DMS53 (cell line): ENCODE measurements around the gene KIFAP3.
"Not testable (repeated sequence)": the region's sequence is repeated elsewhere in the genome, so short reads cannot be mapped to it uniquely, and the experiment has no call there.

Source experiments
- DNase-seq: peaks from one replicate; lab custom pipeline; 2025; lab: John Stamatoyannopoulos, UW

KIFAP3 gene

GRCh38 chr1:169886931-169887330 is 187.6 kb downstream of the KIFAP3 start:
- DNase-seq = no peak

DNA sequence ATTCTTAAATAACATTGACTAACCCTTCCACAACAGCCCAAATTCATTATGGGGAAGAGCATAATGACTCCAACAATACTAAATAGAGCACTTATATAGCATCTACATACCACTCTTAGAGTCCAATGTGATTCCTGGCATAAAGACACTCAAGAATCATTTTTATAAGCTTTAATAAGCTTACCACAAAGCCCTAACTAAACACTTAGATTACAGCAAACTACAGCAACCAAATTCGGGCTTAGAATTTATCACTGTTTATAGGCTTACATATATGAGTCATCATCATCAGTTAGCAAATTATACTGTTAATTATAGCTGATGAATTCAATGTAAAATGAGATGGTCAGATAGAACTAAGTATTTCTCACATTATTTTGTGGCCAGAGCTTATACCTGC is 188.1 kb downstream of the KIFAP3 start:
- no peak for DNase-seq

DNA sequence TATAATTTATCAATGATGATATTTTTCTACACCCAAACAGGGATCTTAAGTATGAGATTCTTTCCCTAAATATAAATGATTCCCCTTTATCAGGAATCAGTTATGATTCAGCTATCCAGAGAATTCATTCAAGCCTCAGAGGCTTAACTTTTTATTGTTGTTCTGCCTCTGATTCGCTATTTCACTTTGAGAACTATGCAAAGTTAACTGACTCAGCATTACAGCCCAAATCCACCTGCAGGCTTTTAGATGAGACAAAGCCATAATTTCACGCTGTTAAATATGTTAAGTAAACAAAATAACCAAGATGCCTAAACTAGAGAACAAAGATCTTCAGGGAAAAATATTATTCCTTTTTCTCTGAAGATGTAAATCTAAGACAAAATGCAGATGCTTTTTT is 189.3 kb downstream of the KIFAP3 start:
- DNase-seq = no peak

DNA sequence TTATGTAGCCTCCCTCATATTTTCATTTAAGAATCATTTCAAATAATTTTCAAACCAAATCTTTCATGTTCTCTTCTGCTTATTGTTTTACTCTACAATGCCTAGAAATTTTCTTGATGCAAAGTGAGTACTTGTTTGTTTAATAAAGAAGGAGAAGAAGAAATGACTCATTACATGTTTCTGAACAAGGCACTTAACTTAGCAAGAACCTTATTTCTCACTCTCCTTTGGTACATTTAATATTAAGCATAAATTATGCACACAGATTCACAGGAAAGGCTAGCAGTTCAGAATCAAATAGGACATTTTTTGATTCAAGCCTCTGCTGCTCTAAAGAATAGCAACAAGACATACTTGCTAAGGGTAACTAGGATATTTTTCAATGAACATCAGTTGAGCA is 189.9 kb downstream of the KIFAP3 start:
- DNase-seq = no peak

DNA sequence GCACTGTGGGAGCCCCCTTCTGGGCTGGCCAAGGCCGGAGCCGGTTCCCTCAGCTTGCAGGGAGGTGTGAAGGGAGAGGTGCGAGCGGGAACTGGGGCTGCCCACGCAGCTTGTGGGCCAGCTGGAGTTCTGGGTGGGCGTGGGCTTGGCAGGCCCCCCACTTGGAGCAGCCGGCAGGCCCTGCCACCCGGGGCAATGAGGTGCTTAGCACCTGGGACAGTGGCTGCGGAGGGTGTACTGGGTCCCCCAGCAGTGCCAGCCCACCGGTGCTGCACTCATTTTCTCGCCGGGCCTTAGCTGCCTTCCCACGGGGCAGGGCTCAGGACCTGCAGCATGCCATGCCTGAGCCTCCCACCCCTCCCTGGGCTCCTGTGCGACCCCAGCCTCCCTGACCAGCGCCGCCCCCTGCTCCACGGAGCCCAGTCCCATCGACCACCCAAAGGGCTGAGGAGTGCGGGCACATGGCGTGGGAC is 192.4 kb downstream of the KIFAP3 start:
- no peak for DNase-seq

DNA sequence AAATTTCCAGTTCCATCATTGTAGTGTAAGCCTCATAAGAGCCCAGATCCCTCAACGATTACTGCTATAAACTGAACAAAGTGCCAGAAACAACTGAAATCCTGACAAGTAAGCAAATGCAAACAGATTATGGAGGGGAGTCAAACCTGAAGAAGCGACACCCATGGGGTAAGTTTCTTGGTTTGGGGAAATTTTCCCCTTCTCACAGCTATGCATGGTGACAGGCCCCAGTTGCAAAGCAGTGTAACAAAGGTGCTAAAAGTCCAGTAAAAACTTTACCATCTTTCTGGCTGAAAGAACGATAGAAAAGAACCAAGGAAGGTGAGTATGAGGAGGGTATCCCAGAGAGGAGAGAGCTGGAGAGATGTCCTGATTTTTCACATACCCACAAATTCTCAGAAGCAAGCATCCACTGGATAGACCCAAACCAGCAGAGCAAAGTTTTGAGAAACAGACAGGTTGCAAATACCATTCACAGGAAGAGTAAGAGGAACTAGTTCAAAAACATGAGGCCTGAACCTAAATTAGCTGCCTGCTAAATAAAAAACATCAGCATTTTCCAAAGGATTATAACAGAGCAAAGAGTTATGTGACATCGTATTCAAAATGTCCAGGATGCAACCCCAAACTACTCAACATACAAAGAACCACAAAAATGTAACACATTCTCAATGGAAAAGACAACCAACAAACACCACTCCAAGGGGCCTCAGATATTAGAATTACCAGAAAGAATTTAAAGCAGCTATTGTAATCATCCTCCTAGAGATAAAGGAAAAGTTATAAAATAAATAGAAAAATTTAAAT is 195.3 kb downstream of the KIFAP3 start:
- no peak for DNase-seq

DNA sequence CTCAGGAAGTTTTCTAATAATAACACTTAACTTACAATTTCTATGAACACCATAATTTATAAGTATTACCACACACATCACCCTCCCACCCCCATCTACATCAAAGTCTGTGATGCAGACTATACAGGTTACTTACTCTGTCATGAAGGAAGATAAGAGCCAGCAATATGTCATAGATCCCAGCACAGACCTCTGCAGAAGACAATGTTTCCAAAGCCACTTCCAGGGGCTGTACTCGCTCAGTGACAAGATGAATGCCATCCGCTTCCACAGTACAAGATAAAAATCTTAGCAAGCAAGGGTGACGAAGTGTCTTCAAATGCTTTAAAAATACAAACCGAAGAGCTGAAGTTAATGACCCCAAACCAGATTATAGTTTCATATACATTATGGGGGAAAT is 196.0 kb downstream of the KIFAP3 start:
- no peak for DNase-seq

DNA sequence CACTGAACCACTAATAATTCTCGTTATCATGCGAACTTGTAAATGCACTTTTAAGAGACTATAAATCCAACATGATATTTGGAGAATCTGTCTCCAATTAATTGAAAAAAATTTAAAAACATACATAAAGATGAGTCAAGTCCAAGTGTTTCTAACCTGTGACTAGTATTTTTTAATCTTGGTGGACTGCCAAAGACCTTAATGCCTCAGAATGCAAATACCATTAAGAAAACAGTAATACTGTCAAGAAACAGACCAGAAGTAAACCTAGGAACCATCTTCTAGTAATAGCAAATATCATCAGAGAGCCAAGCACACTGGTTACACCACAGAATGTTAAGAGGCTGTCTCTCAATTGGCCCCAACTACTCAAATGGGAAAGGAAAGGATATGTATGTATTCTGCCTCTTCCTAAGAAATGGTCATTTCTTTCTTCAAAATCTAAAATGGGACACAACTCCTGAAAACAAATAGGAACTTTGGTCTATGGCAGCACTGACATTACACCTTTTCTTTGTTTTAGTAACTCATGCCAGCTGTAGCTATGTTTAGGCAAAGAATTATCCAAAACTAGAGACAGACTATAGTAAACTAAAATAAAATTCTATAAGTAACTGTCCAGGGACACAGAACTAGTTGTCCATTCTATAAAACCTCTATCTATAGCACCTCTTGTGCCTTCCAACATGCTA is 196.5 kb downstream of the KIFAP3 start:
- DNase-seq = no peak

DNA sequence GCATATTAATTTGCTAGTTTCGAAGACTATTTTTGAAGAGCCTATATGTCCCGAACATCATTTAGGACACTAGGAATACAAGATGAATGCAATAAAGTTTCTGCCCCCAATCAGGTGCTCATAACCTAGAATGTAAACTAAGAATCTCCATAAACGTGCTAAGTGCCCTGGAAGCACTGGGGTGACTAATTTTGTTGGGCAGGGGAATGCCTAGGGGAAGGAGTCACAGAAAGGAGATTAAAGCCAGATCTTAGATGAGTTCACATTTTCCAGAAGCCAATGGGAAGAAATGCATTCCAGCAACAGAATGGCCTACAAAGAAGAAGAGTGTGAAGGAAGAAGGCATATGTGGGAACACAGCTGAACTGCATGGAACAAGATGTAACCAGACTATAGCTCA is 200.3 kb downstream of the KIFAP3 start:
- DNase-seq = no peak

DNA sequence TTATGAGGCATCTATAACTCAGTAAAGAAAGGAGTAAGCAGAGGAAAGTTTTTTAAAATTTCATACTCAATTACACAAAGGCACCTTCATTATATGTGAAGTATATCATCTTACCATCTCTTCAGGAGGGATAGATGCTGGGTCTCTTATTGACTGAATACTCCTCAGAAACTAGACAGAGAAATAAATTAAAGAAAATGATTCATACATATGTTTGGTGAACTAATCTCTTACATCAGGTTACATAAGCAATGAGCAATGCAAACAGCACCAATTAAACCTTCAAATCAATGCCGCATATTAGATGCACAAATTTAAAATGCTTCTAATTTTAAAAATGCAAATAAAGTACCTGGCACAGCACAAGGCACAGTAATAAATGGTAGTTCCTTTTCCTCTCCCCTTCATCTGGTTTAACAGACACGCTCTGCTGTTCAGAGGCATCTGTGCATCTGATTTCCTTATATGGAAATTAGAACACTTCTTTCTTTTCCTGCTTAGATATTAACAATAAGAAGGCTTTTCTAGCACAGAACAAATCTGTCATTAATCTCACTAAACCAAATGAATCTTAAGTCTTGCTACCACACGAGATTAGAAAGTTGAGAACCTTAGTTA is 200.8 kb downstream of the KIFAP3 start:
- DNase-seq = no peak

GRCh38 chr1:169872906-169873305 is 201.6 kb downstream of the KIFAP3 start:
- DNase-seq = no peak

DNA sequence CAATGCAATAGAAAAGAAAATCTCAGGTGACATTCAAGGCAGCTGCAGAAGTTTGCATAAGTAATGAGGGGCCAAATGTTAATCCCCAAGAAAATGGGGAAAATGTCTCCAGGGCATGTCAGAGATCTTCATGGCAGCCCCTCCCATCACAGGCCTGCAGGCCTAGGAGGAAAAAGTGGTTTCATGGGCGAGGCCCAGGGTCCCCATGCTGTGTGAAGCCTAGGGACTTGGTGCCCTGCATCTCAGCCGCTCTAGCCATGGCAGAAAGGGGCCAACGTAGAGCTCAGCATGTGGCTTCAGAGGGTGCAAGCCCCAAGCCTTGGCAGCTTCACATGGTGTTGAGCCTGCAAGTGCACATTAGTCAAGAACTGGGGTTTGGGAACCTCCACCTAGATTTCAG is 202.5 kb downstream of the KIFAP3 start:
- not testable (repeated sequence) for DNase-seq
